Purkinje cell (primary cell): ENCODE data around the gene CYP11A1. TPM values are rescaled to one million over a fixed set of nuclear protein-coding genes. Genes with fewer than 3 reads are reported as not detected.

ENCODE experiments used
- polyA plus RNA-seq: library from polyadenylated mRNA; unstranded; fragments of >200 nt; fragmentation: Nextera tagmentation; gene quantifications from 2 replicates; pipeline ENCODE4 v1.2.1, GENCODE V29; 2014

CYP11A1 gene
- polyA plus RNA-seq = 0.85 and 1.3 TPM in 2 replicates

DNA sequence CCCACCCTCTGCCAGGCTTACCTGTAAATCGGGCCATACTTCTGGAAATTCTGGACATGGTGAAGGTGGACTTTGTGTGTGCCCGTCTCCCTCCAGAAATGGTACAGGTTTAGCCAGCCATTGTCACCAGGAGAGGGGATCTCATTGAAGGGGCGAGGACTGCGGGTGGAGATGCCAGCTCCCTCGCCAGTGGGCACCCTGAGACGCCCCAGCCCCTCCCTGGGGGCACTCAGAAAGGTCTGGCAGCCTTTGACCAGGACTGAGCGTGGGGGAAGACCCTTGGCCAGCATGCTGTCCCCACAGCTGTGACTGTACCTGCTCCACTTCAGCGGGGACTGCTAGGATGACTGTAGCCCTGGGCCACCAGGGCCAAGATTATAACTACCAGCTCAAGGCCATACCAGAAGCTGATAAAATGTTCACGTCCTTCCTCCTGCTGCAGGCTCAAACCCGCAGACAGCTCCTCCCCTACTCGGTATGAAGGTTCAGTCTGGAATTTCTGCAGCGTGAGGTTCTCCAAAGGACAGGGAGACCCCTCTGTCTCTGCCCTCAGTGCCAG, at the start of gene CYP11A1:
TSS of gene CYP11A1 (minus strand) at position 351 of the 559 bp plus-strand sequence. CDS start at position 290, 61 bp downstream.

Other genes starting within 250 kb of the CYP11A1 start
- gene ISLR2, start 237.1 kb downstream of the CYP11A1 start, polyA plus RNA-seq = 0.23 TPM in 1 of 2 replicates, not detected in the other
- 1.6 and 3.0 TPM in 2 replicates for gene ISLR, start 193.9 kb downstream of the CYP11A1 start, polyA plus RNA-seq
- not detected in 2 replicates for gene STRA6, start 164.9 kb downstream of the CYP11A1 start, polyA plus RNA-seq
- gene CCDC33, start 131.3 kb downstream of the CYP11A1 start, polyA plus RNA-seq = not detected in 2 replicates
- gene SEMA7A, start 66.3 kb upstream of the CYP11A1 start, polyA plus RNA-seq = 6.7 and 14.6 TPM in 2 replicates
- gene UBL7, start 93.5 kb upstream of the CYP11A1 start, polyA plus RNA-seq = 43.9 and 53.7 TPM in 2 replicates
- 1.6 and 2.1 TPM in 2 replicates for gene ARID3B, start 173.6 kb upstream of the CYP11A1 start, polyA plus RNA-seq
- gene CLK3, start 248.2 kb upstream of the CYP11A1 start, polyA plus RNA-seq = 5.9 and 8.1 TPM in 2 replicates